GM23338 (cell line): ENCODE results near the gene TMEM242. TPM values are rescaled to one million over a fixed set of nuclear protein-coding genes. Genes with fewer than 3 reads are reported as not detected.

Experiments
- ATAC-seq: fragments of 200-7000 bp; cut with Tn5 transposase; 3 replicates; pipeline ENCODE4 v1.9.1; 2020
- DNase-seq: peaks from one replicate; pipeline ENCODE4 v3.0.0-alpha.2; 2015; ENCODE audit warnings: low spot score
- H2AFZ ChIP-seq: fragments of 200-600 bp; sonication (generic); 2 replicates; pipeline ENCODE4 v1.8.0; 2016; ENCODE audit warnings: antibody characterized with exemption, mild to moderate bottlenecking, moderate library complexity
- H3F3A ChIP-seq: fragments of 200-600 bp; sonication (generic); replicated peaks from 2 replicates; pipeline ENCODE4 v1.8.0; 2017; ENCODE audit warnings: antibody characterized with exemption, mixed run types, low read depth
- H3K27ac ChIP-seq: fragments of 200-600 bp; sonication (generic); 2 replicates; pipeline ENCODE4 v1.6.1; 2016; ENCODE audit warnings: low read depth
- H3K27me3 ChIP-seq: fragments of 200-600 bp; sonication (generic); 2 replicates; pipeline ENCODE4 v1.8.0; 2016; ENCODE audit warnings: mild to moderate bottlenecking, mixed run types, moderate library complexity; ENCODE audit not compliant: insufficient read depth
- H3K36me3 ChIP-seq: fragments of 200-600 bp; sonication (generic); 2 replicates; pipeline ENCODE4 v1.8.0; 2016; ENCODE audit warnings: mild to moderate bottlenecking; ENCODE audit not compliant: insufficient read depth
- H3K4me1 ChIP-seq: fragments of 200-600 bp; sonication (generic); 2 replicates; pipeline ENCODE4 v1.8.0; 2016; ENCODE audit warnings: mild to moderate bottlenecking, moderate library complexity; ENCODE audit not compliant: insufficient read depth
- H3K4me2 ChIP-seq: fragments of 200-600 bp; sonication (generic); 2 replicates; pipeline ENCODE4 v1.7.1; 2017; ENCODE audit warnings: mixed run types
- H3K4me3 ChIP-seq: fragments of 200-600 bp; sonication (generic); 2 replicates; pipeline ENCODE4 v1.6.1; 2016; ENCODE audit warnings: mixed run types
- H3K79me2 ChIP-seq: fragments of 200-600 bp; sonication (generic); replicated peaks from 2 replicates; pipeline ENCODE4 v1.8.0; 2017; ENCODE audit warnings: mild to moderate bottlenecking; ENCODE audit not compliant: insufficient read depth
- H3K9me2 ChIP-seq: fragments of 200-600 bp; sonication (generic); 2 replicates; pipeline ENCODE4 v1.8.0; 2017; ENCODE audit not compliant: insufficient read depth
- H4K20me1 ChIP-seq: fragments of 200-600 bp; sonication (generic); replicated peaks from 2 replicates; pipeline ENCODE4 v1.8.0; 2017; ENCODE audit warnings: mild to moderate bottlenecking; ENCODE audit not compliant: insufficient read depth
- H3K27ac Mint-ChIP-seq: 2 replicates; pipeline ENCODE4 v1.8.0; 2020; ENCODE audit warnings: inconsistent platforms, mild to moderate bottlenecking, moderate library complexity, mixed read lengths
- H3K27me3 Mint-ChIP-seq: 3 replicates; pipeline ENCODE4 v1.8.0; 2022; ENCODE audit warnings: low read depth, mild to moderate bottlenecking, moderate library complexity, mixed read lengths, inconsistent platforms; ENCODE audit not compliant: insufficient read depth, poor library complexity
- H3K36me3 Mint-ChIP-seq: 3 replicates; pipeline ENCODE4 v1.8.0; 2021; ENCODE audit warnings: low read depth, mild to moderate bottlenecking, inconsistent platforms, moderate library complexity, mixed read lengths
- H3K4me1 Mint-ChIP-seq: 3 replicates; pipeline ENCODE4 v1.8.0; 2020; ENCODE audit warnings: mild to moderate bottlenecking, inconsistent platforms, mixed read lengths
- H3K4me3 Mint-ChIP-seq: 3 replicates; pipeline ENCODE4 v1.8.0; 2021; ENCODE audit warnings: moderate library complexity, mild to moderate bottlenecking, inconsistent platforms, mixed read lengths
- H3K9me3 Mint-ChIP-seq: 3 replicates; pipeline ENCODE4 v1.8.0; 2020; ENCODE audit warnings: moderate library complexity, mild to moderate bottlenecking, inconsistent platforms, mixed read lengths
- POLR2AphosphoS5 ChIP-seq: IDR thresholded peaks from 2 replicates; pipeline ENCODE4 v1.6.1; 2016; ENCODE audit warnings: antibody characterized with exemption, low read depth
- STAT1 ChIP-seq: IDR thresholded peaks from one replicate; pipeline ENCODE4 v1.6.1; 2016; ENCODE audit warnings: antibody characterized with exemption; ENCODE audit not compliant: unreplicated experiment
- ZNF462 ChIP-seq: fragments of 250-450 bp; sonication (Bioruptor Pico); IDR thresholded peaks from 2 replicates; pipeline ENCODE4 v1.5.0; 2020; ENCODE audit warnings: mild to moderate bottlenecking, moderate library complexity
- polyA plus RNA-seq: library from polyadenylated mRNA; unstranded; fragments of >200 nt; fragmentation: Nextera tagmentation; extraction: Ambion mirVana; gene quantifications from 2 replicates; pipeline ENCODE4 v1.2.1, GENCODE V29; 2016
- total RNA-seq: library from RNA; depleted of rRNA; stranded (reverse); fragments of >200 nt; shearing (Covaris generic); gene quantifications from 2 replicates; pipeline ENCODE4 v1.2.3, GENCODE V29; 2014
- TF ChIP-seq, protein P1 (sequence below), 2 experiments: fragments of 200-600 bp in 1 of 2; sonication (generic) in 1 of 2; conservative IDR thresholded peaks; 2 replicates each; pipeline versions ENCODE4 v1.5.1 to v1.6.1; 2016 to 2017; ENCODE audit warnings: antibody characterized with exemption in 2 of 2, low read depth in 2 of 2, mild to moderate bottlenecking in 2 of 2, moderate library complexity in 1 of 2
- TF ChIP-seq, protein P2 (sequence below): IDR thresholded peaks from 2 replicates; pipeline ENCODE4 v1.6.1; 2016; ENCODE audit warnings: antibody characterized with exemption
- TF ChIP-seq, protein P3 (sequence below): IDR thresholded peaks from one replicate; pipeline ENCODE4 v1.6.1; 2018; ENCODE audit warnings: antibody characterized with exemption; ENCODE audit not compliant: unreplicated experiment

TMEM242 gene
- total and polyA plus RNA-seq, 2 experiments from 2014 or later = 3.7 to 9.7 TPM

DNA sequence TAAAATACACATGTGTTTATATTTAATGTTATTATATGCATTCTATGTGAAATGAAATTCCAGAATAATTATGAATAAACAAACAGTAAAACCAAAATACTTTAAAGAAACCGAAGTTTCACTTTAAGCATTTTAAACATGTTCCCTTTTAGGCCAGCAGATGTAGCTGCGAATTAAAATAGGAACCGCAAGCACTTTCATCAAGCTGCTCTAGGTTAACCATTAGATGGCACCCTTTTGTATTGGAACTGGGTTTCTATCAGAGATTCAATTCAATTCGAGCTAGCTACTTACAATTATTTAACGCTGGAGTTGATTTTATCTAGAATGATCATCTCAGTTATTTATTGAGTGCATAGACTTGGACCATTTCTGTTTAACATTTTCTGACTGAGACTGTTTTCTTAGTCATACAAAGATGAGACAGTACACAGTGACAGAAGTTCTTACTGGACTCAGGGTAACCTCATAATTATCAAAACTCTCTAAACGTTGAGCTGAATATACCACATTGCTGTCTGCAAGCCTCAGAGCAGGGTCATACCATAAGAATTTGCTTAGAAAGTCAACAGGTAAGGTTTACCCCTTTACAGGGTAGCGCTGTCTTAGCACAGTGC is 8.5 kb downstream of the TMEM242 start:
- Histone ChIP-seq H3K79me2 (no peaks in the 10 kb centered on the region), H2AFZ (no peak overlapping the region), H3K4me3 (no peak overlapping the region), H4K20me1 (no peaks in the 10 kb centered on the region; the same call in 1 of the 2 replicates), H3K9me2 (no peaks in the 10 kb centered on the region), H3K36me3 (peaks cover 9% of the 10 kb centered on the region), H3K4me2 (no peak overlapping the region), H3K4me1 (no peaks in the 10 kb centered on the region), H3K27me3 (no peaks in the 10 kb centered on the region), H3K27ac (no peak overlapping the region), H3F3A (no peaks in the 10 kb centered on the region)
- peak; percentile 83 for DNase-seq
- Mint-ChIP-seq H3K4me1 (no peaks in the 10 kb centered on the region), H3K9me3 (no peaks in the 10 kb centered on the region), H3K27ac (no peak overlapping the region), H3K4me3 (no peak overlapping the region), H3K36me3 (peaks cover 42% of the 10 kb centered on the region), H3K27me3 (peaks cover 3% of the 10 kb centered on the region)
- ATAC-seq = peak; percentile 74
- no peak for TF ChIP-seq STAT1
- TF ChIP-seq, protein P1, sequence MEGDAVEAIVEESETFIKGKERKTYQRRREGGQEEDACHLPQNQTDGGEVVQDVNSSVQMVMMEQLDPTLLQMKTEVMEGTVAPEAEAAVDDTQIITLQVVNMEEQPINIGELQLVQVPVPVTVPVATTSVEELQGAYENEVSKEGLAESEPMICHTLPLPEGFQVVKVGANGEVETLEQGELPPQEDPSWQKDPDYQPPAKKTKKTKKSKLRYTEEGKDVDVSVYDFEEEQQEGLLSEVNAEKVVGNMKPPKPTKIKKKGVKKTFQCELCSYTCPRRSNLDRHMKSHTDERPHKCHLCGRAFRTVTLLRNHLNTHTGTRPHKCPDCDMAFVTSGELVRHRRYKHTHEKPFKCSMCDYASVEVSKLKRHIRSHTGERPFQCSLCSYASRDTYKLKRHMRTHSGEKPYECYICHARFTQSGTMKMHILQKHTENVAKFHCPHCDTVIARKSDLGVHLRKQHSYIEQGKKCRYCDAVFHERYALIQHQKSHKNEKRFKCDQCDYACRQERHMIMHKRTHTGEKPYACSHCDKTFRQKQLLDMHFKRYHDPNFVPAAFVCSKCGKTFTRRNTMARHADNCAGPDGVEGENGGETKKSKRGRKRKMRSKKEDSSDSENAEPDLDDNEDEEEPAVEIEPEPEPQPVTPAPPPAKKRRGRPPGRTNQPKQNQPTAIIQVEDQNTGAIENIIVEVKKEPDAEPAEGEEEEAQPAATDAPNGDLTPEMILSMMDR (conservative IDR thresholded peaks at IDR 0.05; ENCODE audit: low read depth in 2 of 2) = peak; percentile 91

GRCh38 chr6:157313531-157314467 is 9.5 kb downstream of the TMEM242 start:
- H3K4me3 ChIP-seq = no peak overlapping the region
- H4K20me1 ChIP-seq = no peaks in the 10 kb centered on the region; the same call in 1 of the 2 replicates
- Mint-ChIP-seq H3K4me1 (no peaks in the 10 kb centered on the region), H3K9me3 (no peaks in the 10 kb centered on the region), H3K36me3 (peaks cover 42% of the 10 kb centered on the region), H3K27me3 (peaks cover 3% of the 10 kb centered on the region), H3K4me3 (no peak overlapping the region), H3K27ac (no peak overlapping the region)
- no peak for ATAC-seq
- no peak for DNase-seq
- H3K79me2 ChIP-seq = no peaks in the 10 kb centered on the region
- H3K27me3 ChIP-seq = no peaks in the 10 kb centered on the region
- H2AFZ ChIP-seq = no peak overlapping the region
- no peaks in the 10 kb centered on the region for H3K9me2 ChIP-seq
- peaks cover 9% of the 10 kb centered on the region for H3K36me3 ChIP-seq
- H3K4me2 ChIP-seq = no peak overlapping the region
- H3F3A ChIP-seq = no peaks in the 10 kb centered on the region
- no peaks in the 10 kb centered on the region for H3K4me1 ChIP-seq
- H3K27ac ChIP-seq = no peak overlapping the region
- TF ChIP-seq, protein P2, sequence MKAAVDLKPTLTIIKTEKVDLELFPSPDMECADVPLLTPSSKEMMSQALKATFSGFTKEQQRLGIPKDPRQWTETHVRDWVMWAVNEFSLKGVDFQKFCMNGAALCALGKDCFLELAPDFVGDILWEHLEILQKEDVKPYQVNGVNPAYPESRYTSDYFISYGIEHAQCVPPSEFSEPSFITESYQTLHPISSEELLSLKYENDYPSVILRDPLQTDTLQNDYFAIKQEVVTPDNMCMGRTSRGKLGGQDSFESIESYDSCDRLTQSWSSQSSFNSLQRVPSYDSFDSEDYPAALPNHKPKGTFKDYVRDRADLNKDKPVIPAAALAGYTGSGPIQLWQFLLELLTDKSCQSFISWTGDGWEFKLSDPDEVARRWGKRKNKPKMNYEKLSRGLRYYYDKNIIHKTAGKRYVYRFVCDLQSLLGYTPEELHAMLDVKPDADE = no peak
- TF ChIP-seq POLR2AphosphoS5 (no peak), ZNF462 (no peak)
- TF ChIP-seq, protein P3, sequence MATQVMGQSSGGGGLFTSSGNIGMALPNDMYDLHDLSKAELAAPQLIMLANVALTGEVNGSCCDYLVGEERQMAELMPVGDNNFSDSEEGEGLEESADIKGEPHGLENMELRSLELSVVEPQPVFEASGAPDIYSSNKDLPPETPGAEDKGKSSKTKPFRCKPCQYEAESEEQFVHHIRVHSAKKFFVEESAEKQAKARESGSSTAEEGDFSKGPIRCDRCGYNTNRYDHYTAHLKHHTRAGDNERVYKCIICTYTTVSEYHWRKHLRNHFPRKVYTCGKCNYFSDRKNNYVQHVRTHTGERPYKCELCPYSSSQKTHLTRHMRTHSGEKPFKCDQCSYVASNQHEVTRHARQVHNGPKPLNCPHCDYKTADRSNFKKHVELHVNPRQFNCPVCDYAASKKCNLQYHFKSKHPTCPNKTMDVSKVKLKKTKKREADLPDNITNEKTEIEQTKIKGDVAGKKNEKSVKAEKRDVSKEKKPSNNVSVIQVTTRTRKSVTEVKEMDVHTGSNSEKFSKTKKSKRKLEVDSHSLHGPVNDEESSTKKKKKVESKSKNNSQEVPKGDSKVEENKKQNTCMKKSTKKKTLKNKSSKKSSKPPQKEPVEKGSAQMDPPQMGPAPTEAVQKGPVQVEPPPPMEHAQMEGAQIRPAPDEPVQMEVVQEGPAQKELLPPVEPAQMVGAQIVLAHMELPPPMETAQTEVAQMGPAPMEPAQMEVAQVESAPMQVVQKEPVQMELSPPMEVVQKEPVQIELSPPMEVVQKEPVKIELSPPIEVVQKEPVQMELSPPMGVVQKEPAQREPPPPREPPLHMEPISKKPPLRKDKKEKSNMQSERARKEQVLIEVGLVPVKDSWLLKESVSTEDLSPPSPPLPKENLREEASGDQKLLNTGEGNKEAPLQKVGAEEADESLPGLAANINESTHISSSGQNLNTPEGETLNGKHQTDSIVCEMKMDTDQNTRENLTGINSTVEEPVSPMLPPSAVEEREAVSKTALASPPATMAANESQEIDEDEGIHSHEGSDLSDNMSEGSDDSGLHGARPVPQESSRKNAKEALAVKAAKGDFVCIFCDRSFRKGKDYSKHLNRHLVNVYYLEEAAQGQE = no peak
